Tibial nerve (tissue), 4 donors: ENCODE measurements around the gene PLCG2. TPM values are rescaled to one million over a fixed set of nuclear protein-coding genes. Genes with fewer than 3 reads are reported as not detected.

Source experiments
- DNase-seq, 2 donors: peaks; one replicate each; pipeline ENCODE4 v3.0.0-alpha.2; 2019; ENCODE audit warnings: low spot score in 2 of 2
- H3K27ac ChIP-seq, 4 donors: fragments of 200-600 bp; sonication (generic) in 3 of 4; one replicate each; pipeline ENCODE4 v1.5.1; 2017 to 2019; ENCODE audit warnings: mild to moderate bottlenecking in 1 of 4
- H3K27me3 ChIP-seq, 2 donors: fragments of 200-600 bp; sonication (generic) in 1 of 2; one replicate each; pipeline versions ENCODE4 v1.5.1 to v1.6.0; 2017 to 2019
- H3K36me3 ChIP-seq, 3 donors: fragments of 200-600 bp; sonication (generic); one replicate each; pipeline ENCODE4 v1.5.1; 2018 to 2019
- H3K4me1 ChIP-seq, 4 donors: fragments of 200-600 bp; sonication (generic) in 3 of 4; one replicate each; pipeline ENCODE4 v1.5.1; 2017 to 2019
- H3K4me3 ChIP-seq, 4 donors: fragments of 200-600 bp; sonication (generic) in 3 of 4; one replicate each; pipeline ENCODE4 v1.5.1; 2017 to 2019; ENCODE audit warnings: mild to moderate bottlenecking in 1 of 4, moderate library complexity in 1 of 4
- H3K9me3 ChIP-seq, 4 donors: fragments of 200-600 bp; sonication (generic) in 3 of 4; one replicate each; pipeline ENCODE4 v1.5.1; 2017 to 2019
- CTCF ChIP-seq, 5 experiments: fragments of 200-600 bp in 3 of 5; fragments of 450-650 bp in 2 of 5; sonication (generic) in 3 of 5; IDR thresholded peaks; one replicate each; pipeline ENCODE4 v1.5.1; 2016 to 2019; ENCODE audit warnings: antibody characterized with exemption in 5 of 5, mild to moderate bottlenecking in 3 of 5, moderate library complexity in 2 of 5
- EP300 ChIP-seq, 2 donors: sonication (generic); formaldehyde crosslinking; IDR thresholded peaks; one replicate each; pipeline ENCODE4 v1.6.1; 2017; ENCODE audit warnings: antibody characterized with exemption in 2 of 2, mild to moderate bottlenecking in 1 of 2
- POLR2A ChIP-seq, 2 donors: fragments of 450-650 bp; IDR thresholded peaks; one replicate each; pipeline ENCODE4 v1.6.1; 2017; ENCODE audit warnings: antibody characterized with exemption in 2 of 2, mild to moderate bottlenecking in 2 of 2, moderate library complexity in 2 of 2
- WGBS, 2 donors: methylation state at CpG; one replicate each; pipeline ENCODE4 v1.1.5; 2018; 5-methylcytosine and 5-hydroxymethylcytosine counted together
- total RNA-seq, 4 donors: library from RNA; depleted of rRNA; stranded (reverse); fragments of >200 nt; gene quantifications; one replicate each; pipeline ENCODE4 v1.1.0, GENCODE V29; 2016

The PLCG2 gene
- total RNA-seq, result 10 to 100 TPM; 13.0 to 28.5 (median 18.9) TPM

DNA sequence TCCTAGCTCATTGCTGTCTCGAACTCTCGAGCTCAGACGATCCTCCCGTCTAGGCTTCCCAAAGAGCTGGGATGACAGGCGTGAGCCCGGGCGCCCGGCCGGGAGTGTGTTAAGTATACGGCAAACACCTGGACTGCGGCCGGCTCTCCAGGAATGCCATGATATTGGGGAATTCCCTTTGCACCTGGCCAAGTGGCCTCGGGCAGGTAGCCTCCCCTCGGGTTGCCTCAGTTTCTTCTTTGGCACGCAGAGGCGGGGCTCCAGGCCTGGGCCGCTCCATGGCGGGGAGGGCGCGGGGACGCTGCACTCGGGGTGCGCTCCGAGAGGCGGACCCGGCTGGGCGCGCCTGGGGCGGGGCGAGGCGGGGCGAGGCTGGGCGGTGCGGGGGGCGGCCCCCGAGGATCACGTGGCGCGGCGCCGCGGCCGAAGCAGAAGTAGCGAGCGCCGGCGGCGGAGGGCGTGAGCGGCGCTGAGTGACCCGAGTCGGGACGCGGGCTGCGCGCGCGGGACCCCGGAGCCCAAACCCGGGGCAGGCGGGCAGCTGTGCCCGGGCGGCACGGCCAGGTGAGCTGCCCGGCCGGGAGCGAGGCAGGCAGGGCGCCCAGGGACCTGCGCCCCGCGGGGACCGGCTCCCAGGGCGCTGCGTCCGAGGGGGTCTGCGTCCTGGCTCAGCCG lies at the start of gene PLCG2:
Gene PLCG2, plus strand, starts transcription at position 431 of the 675 bp plus-strand sequence. CDS start 6,699 bp downstream, outside the sequence.
- Histone ChIP-seq H3K27ac (peak within 1 kb of the TSS in 2 of 4 donors; percentile 66 to 80), H3K27me3 (peaks cover 0 to 20% of the 10 kb centered on the region in 2 donors), H3K9me3 (peaks cover 0 to 3% (median 0%) of the 10 kb centered on the region in 4 donors), H3K4me3 (peak within 1 kb of the TSS; percentile 32 to 56 (median 46)), H3K36me3 (no peaks in the 10 kb centered on the region), H3K4me1 (peaks cover 0 to 10% (median 0%) of the 10 kb centered on the region in 4 donors)
- no peak for TF ChIP-seq EP300 (IDR thresholded peaks at IDR 0.05)
- TF ChIP-seq CTCF (IDR thresholded peaks at IDR 0.05), result no peak
- peak in 1 of 2 donors; percentile 34 for TF ChIP-seq POLR2A (IDR thresholded peaks at IDR 0.05)
- DNase-seq, result peak in 1 of 2 donors; percentile 22
- WGBS, 2 donors, result 1% methylated on average over 14 to 23 of the region's 78 CpGs

DNA sequence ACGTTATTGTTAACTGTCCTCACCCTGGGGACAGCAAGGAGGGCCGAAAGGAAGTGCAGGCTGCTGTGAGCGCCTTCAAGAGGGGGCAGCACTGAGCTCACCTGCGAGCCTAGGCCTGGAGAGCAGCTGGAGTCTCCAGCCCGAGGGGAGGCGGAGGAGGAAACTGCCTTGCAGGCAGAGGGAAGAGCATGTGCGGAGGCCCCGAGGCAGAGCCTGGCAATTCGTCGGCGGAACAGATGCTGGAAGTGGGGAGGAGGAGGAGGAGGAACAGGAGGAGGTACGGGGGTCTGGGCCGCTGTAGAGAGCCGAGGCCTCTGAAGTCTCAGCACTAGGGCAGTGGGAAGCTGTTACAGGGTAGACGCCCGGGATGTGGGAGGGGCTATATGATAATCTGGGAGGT lies 49.6 kb upstream of the PLCG2 start:
- TF ChIP-seq CTCF (IDR thresholded peaks at IDR 0.05) (no peak), EP300 (IDR thresholded peaks at IDR 0.05) (no peak), POLR2A (IDR thresholded peaks at IDR 0.05) (no peak)
- H3K4me1 ChIP-seq, result peaks cover 0 to 13% (median 10%) of the 10 kb centered on the region in 4 donors
- 82 to 86% methylated on average over 16 of the region's 16 CpGs for WGBS, 2 donors
- H3K36me3 ChIP-seq, result no peaks in the 10 kb centered on the region
- no peaks in the 10 kb centered on the region for H3K9me3 ChIP-seq
- H3K4me3 ChIP-seq, result no peak overlapping the region
- H3K27ac ChIP-seq, result no peak overlapping the region
- no peak for DNase-seq
- no peaks in the 10 kb centered on the region for H3K27me3 ChIP-seq

GRCh38 chr16:81730090-81731051 lies 48.7 kb upstream of the PLCG2 start:
- Histone ChIP-seq H3K27ac (peak overlapping the region in 2 of 4 donors; percentile 43 to 68), H3K9me3 (no peaks in the 10 kb centered on the region), H3K4me1 (peaks cover 0 to 13% (median 10%) of the 10 kb centered on the region in 4 donors), H3K4me3 (peak overlapping the region; percentile 6 to 48 (median 26)), H3K36me3 (no peaks in the 10 kb centered on the region), H3K27me3 (no peaks in the 10 kb centered on the region)
- 7 to 12% methylated on average over 28 to 45 of the region's 47 CpGs for WGBS, 2 donors
- peak; percentile 70 to 73 for DNase-seq
- TF ChIP-seq POLR2A (IDR thresholded peaks at IDR 0.05), result no peak
- peak in 1 of 2 donors; percentile 35 for TF ChIP-seq EP300 (IDR thresholded peaks at IDR 0.05)
- TF ChIP-seq CTCF (IDR thresholded peaks at IDR 0.05), result peak; percentile 41 to 71 (median 56)

GRCh38 chr16:81731649-81732048 lies 47.4 kb upstream of the PLCG2 start:
- Histone ChIP-seq H3K9me3 (no peaks in the 10 kb centered on the region), H3K36me3 (no peaks in the 10 kb centered on the region), H3K4me1 (peaks cover 0 to 13% (median 10%) of the 10 kb centered on the region in 4 donors), H3K27ac (no peak overlapping the region), H3K4me3 (no peak overlapping the region), H3K27me3 (no peaks in the 10 kb centered on the region)
- no peak for TF ChIP-seq POLR2A (IDR thresholded peaks at IDR 0.05)
- no peak for TF ChIP-seq CTCF (IDR thresholded peaks at IDR 0.05)
- no peak for TF ChIP-seq EP300 (IDR thresholded peaks at IDR 0.05)
- 84 to 91% methylated on average over 8 of the region's 8 CpGs for WGBS, 2 donors
- DNase-seq, result no peak
